MCF 10A (cell line): ENCODE measurements around the gene MSANTD3. TPM values are rescaled to one million over a fixed set of nuclear protein-coding genes. Genes with fewer than 3 reads are reported as not detected.

Experiments used
- BruUV-seq: library from RNA; stranded (reverse); fragments of 400-500 nt; replicated peaks from 2 replicates; lab custom pipeline; 2021; lab: Mats Ljungman, UMichigan
- CTCF ChIA-PET: fragments of 300-600 bp; sonication (Branson Sonifier 250); formaldehyde crosslinking; extraction: SDS; loops from one replicate; lab custom pipeline; 2021; ENCODE audit warnings: antibody characterized with exemption, inconsistent platforms; lab: Yijun Ruan, JAX
- POLR2A ChIA-PET: fragments of 300-600, 350-650 bp; sonication (Branson Sonifier 250); formaldehyde crosslinking; extraction: SDS; loops from one replicate; lab custom pipeline; 2020; ENCODE audit warnings: antibody characterized with exemption, inconsistent platforms; lab: Yijun Ruan, JAX
- DNase-seq: peaks from one replicate; pipeline ENCODE4 v3.0.0-alpha.2; 2018; ENCODE audit not compliant: unreplicated experiment
- H3K27ac Mint-ChIP-seq: one replicate; pipeline ENCODE4 v1.8.0; 2022; ENCODE audit warnings: mild to moderate bottlenecking, low read depth, mixed read lengths; ENCODE audit not compliant: unreplicated experiment
- H3K27me3 Mint-ChIP-seq: one replicate; pipeline ENCODE4 v1.8.0; 2022; ENCODE audit warnings: mixed read lengths; ENCODE audit not compliant: insufficient read depth, unreplicated experiment
- H3K36me3 Mint-ChIP-seq: one replicate; pipeline ENCODE4 v1.8.0; 2022; ENCODE audit warnings: mild to moderate bottlenecking, moderate library complexity, mixed read lengths; ENCODE audit not compliant: insufficient read depth, unreplicated experiment
- H3K4me1 Mint-ChIP-seq: one replicate; pipeline ENCODE4 v1.8.0; 2022; ENCODE audit warnings: mixed read lengths; ENCODE audit not compliant: insufficient read depth, unreplicated experiment
- H3K4me3 Mint-ChIP-seq: one replicate; pipeline ENCODE4 v1.8.0; 2022; ENCODE audit warnings: mild to moderate bottlenecking, moderate library complexity, mixed read lengths; ENCODE audit not compliant: unreplicated experiment
- H3K9me3 Mint-ChIP-seq: one replicate; pipeline ENCODE4 v1.8.0; 2022; ENCODE audit warnings: mixed read lengths; ENCODE audit not compliant: unreplicated experiment
- CTCF ChIP-seq: fragments of 200-600 bp; IDR thresholded peaks from one replicate; pipeline ENCODE4 v1.8.0; 2022; ENCODE audit warnings: antibody characterized with exemption, mild to moderate bottlenecking; ENCODE audit not compliant: unreplicated experiment
- intact Hi-C: fragments of 100-400 bp; cut with micrococcal nuclease; formaldehyde crosslinking; loops from 2 replicates; pipeline ENCODE4 v1.14.1; 2022
- total RNA-seq: library from RNA; stranded (reverse); gene quantifications from 2 replicates; pipeline ENCODE4 v1.2.3, GENCODE V29; 2022

MSANTD3 gene
- total RNA-seq, 1 experiment from 2014 or later = 41.3 TPM

- Mint-ChIP-seq H3K9me3 (no peaks in the 10 kb centered on the region), H3K36me3 (no peaks in the 10 kb centered on the region), H3K4me3 (peak overlapping the region; percentile 63), H3K27ac (no peak overlapping the region), H3K4me1 (no peaks in the 10 kb centered on the region), H3K27me3 (no peaks in the 10 kb centered on the region)
- DNase-seq = peak; percentile 17
- no TSS peak for BruUV-seq
- no peak for TF ChIP-seq CTCF
- intact Hi-C loops = no loop called here
- ChIA-PET CTCF (interaction anchor here (0.6 kb wide), 2 partner anchors 8 to 95 kb away, joined by 3 read pairs; no protein-coding TSS in a partner anchor), POLR2A (no interaction called here)
Observed at GRCh38 chr9:100473276-100474081, 46.5 kb downstream of the MSANTD3 start.

DNA sequence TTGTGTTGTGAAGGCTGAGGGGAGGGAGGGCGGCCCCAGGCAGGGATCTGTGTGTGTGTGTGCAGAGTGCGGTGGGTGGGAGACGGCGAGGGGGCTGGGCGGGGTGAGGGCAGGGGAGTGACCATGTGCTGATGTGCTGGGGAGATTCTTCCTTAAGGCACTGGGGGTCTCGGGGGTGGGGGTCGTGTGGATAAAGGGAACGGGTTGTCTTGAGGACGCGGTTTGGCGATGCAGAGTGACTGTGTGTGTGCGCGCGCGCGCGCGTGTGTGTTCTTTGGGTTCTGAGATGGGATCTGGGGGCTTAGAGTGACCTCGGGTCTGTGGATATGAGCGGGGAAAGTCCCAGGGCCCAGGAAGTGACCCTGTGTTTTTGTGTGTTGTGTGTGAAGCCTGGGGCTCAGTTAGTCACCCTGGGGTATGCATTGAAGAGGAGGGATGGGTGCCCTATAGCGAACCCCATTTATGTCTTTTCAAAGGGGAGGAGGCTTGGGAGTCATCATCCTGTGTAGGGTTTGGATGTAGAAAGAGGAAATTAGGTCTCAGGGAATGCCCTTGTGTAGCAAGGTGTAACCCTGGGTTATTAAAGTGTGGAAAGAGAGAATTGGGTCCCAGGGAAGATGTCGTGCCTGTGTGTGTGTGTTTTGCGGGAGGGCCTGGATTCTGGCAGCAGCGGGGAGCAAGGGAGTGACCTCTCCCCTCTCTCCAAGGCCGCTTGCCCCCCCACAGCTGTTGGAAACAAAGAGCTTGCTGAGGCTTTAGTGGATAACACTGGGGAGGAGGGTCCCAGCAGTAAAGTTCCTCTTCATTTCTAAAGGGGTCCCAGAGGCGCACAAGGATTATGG, 47.4 kb downstream of the MSANTD3 start:
- H3K4me3 Mint-ChIP-seq = peak overlapping the region; percentile 63
- intact Hi-C loops = no loop called here
- no peaks in the 10 kb centered on the region for H3K36me3 Mint-ChIP-seq
- no TSS peak for BruUV-seq
- CTCF ChIA-PET = no interaction called here
- POLR2A ChIA-PET = no interaction called here
- no peak for TF ChIP-seq CTCF
- H3K27ac Mint-ChIP-seq = no peak overlapping the region
- H3K4me1 Mint-ChIP-seq = no peaks in the 10 kb centered on the region
- DNase-seq = no peak
- H3K27me3 Mint-ChIP-seq = no peaks in the 10 kb centered on the region
- H3K9me3 Mint-ChIP-seq = no peaks in the 10 kb centered on the region

DNA sequence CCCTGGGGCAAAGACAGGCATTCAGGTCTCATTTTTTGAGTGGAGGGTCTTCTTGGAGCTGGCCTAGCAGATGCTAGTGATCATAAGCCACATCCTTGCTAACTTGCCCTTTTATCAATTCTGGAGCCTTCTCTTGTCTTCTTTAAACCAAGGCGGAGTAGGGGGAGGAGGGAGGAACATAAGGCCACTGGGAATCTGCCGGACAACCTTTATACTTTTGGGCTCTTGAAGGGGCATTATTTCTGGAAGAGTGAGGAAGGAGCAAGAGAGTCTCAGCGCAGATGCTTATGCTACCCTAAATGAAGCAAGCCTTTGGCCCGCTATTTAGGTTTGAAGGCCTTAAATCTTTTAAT, 48.0 kb downstream of the MSANTD3 start:
- BruUV-seq = no TSS peak
- intact Hi-C loops = no loop called here
- CTCF ChIA-PET = no interaction called here

More for the DNA sequence above, 48.0 kb downstream of the MSANTD3 start:
- POLR2A ChIA-PET = no interaction called here
- H3K36me3 Mint-ChIP-seq = no peaks in the 10 kb centered on the region
- H3K27me3 Mint-ChIP-seq = no peaks in the 10 kb centered on the region
- H3K9me3 Mint-ChIP-seq = no peaks in the 10 kb centered on the region
- no peak for DNase-seq
- no peak overlapping the region for H3K27ac Mint-ChIP-seq
- TF ChIP-seq CTCF = no peak
- H3K4me1 Mint-ChIP-seq = no peaks in the 10 kb centered on the region
- no peak overlapping the region for H3K4me3 Mint-ChIP-seq
